Common myeloid progenitor, CD34-positive (primary cell): Measurements from ENCODE around the gene APMAP.
A peak's percentile ranks its signal among the peaks of the same experiment; 100 is the strongest.

Experiments
- CTCF ChIA-PET: fragments of 350-600 bp; sonication (Branson Sonifier 250); formaldehyde crosslinking; loops from one replicate; lab custom pipeline; 2021; ENCODE audit warnings: antibody characterized with exemption; lab: Charles Lee
- POLR2A ChIA-PET: fragments of 350-600 bp; sonication (Branson Sonifier 250); formaldehyde crosslinking; loops from one replicate; lab custom pipeline; 2021; ENCODE audit warnings: antibody characterized with exemption; lab: Charles Lee
- DNase-seq, 3 donors: peaks; one replicate each; pipeline versions ENCODE4 v3.0.0 to v3.0.0-alpha.2; 2013
- H3K27ac ChIP-seq, 2 experiments: 1 replicate in 1 of 2; 2 replicates in 1 of 2; pipeline ENCODE4 v1.7.0; 2013; ENCODE audit warnings: inconsistent platforms in 2 of 2, low read length in 2 of 2, mild to moderate bottlenecking in 2 of 2, low read depth in 1 of 2, moderate library complexity in 1 of 2; ENCODE audit not compliant: severe bottlenecking in 2 of 2, insufficient read depth in 1 of 2, poor library complexity in 1 of 2
- H3K27me3 ChIP-seq, 5 experiments: replicated peaks in 2 of 5; 1 replicate in 3 of 5; 2 replicates in 2 of 5; pipeline versions ENCODE4 v1.6.1 to v1.7.0; 2013; ENCODE audit warnings: low read length in 4 of 5, mild to moderate bottlenecking in 2 of 5, moderate library complexity in 2 of 5, inconsistent platforms in 1 of 5; ENCODE audit not compliant: insufficient read depth in 5 of 5, control insufficient read depth in 4 of 5
- H3K36me3 ChIP-seq, 4 experiments: 1 replicate in 2 of 4; 2 replicates in 2 of 4; pipeline versions ENCODE4 v1.6.1 to v1.7.0; 2013; ENCODE audit warnings: low read length in 3 of 4, control low read depth in 1 of 4, mild to moderate bottlenecking in 1 of 4; ENCODE audit not compliant: control insufficient read depth in 4 of 4, insufficient read depth in 4 of 4
- H3K4me1 ChIP-seq, 4 experiments: 1 replicate in 3 of 4; 2 replicates in 1 of 4; pipeline versions ENCODE4 v1.6.1 to v1.7.1; 2013; ENCODE audit warnings: low read length in 3 of 4, mild to moderate bottlenecking in 3 of 4, control low read depth in 1 of 4, inconsistent platforms in 1 of 4, moderate library complexity in 1 of 4; ENCODE audit not compliant: control insufficient read depth in 4 of 4, insufficient read depth in 4 of 4; ENCODE audit errors: control extremely low read depth in 1 of 4
- H3K4me3 ChIP-seq, 7 experiments: 1 replicate in 4 of 7; 2 replicates in 3 of 7; pipeline versions ENCODE4 v1.5.1 to v1.7.0; 2013; ENCODE audit warnings: mild to moderate bottlenecking in 7 of 7, low read length in 6 of 7, moderate library complexity in 6 of 7, inconsistent platforms in 2 of 7, low read depth in 2 of 7, control low read depth in 1 of 7; ENCODE audit not compliant: insufficient read depth in 4 of 7, control insufficient read depth in 1 of 7; ENCODE audit errors: extremely low read depth in 1 of 7
- H3K9me3 ChIP-seq, 5 experiments: 1 replicate in 4 of 5; 2 replicates in 1 of 5; pipeline versions ENCODE4 v1.6.1 to v1.7.1; 2013; ENCODE audit warnings: low read length in 4 of 5, mild to moderate bottlenecking in 2 of 5, inconsistent platforms in 1 of 5, low read depth in 1 of 5, moderate library complexity in 1 of 5; ENCODE audit not compliant: control insufficient read depth in 4 of 5, insufficient read depth in 2 of 5; ENCODE audit errors: control extremely low read depth in 1 of 5
- WGBS: methylation state at CpG from one replicate; pipeline ENCODE4 v1.1.5; 2013; ENCODE audit not compliant: insufficient coverage; 5-methylcytosine and 5-hydroxymethylcytosine counted together

The APMAP gene

GRCh38 chr20:25037288-25038102 lies 44.9 kb upstream of the APMAP start:
- Histone ChIP-seq H3K4me3 (peak overlapping the region in 3 of 7 experiments; percentile 10 to 63 (median 11)), H3K27ac (peak overlapping the region in 1 of 2 experiments; percentile 59), H3K36me3 (peaks cover 0 to 9% (median 0%) of the 10 kb centered on the region in 4 experiments), H3K9me3 (no peaks in the 10 kb centered on the region), H3K4me1 (peaks cover 22 to 85% (median 76%) of the 10 kb centered on the region in 4 experiments), H3K27me3 (no peaks in the 10 kb centered on the region)
- POLR2A ChIA-PET = no interaction called here
- peak in 2 of 3 donors; percentile 30 to 46 for DNase-seq
- 76% methylated on average over 12 of the region's 15 CpGs for WGBS
- CTCF ChIA-PET = interaction anchor here (0.8 to 2.0 kb wide), 10 partner anchors 16 to 107 kb away, joined by 3 to 8 read pairs (median 3); partner anchors contain the start of gene ACSS1

GRCh38 chr20:25036331-25036936 lies 43.9 kb upstream of the APMAP start:
- POLR2A ChIA-PET = interaction anchor here (0.6 to 2.6 kb wide), 5 partner anchors 17 to 1801 kb away, joined by 3 to 22 read pairs (median 5); partner anchors contain the start of gene ACSS1
- H3K4me1 ChIP-seq = peaks cover 22 to 77% (median 70%) of the 10 kb centered on the region in 4 experiments
- CTCF ChIA-PET = interaction anchor here (0.8 to 2.0 kb wide), 4 partner anchors 19 to 38 kb away, joined by 3 to 8 read pairs (median 6); no protein-coding TSS in a partner anchor
- no peaks in the 10 kb centered on the region for H3K9me3 ChIP-seq
- H3K4me3 ChIP-seq = peak overlapping the region in 6 of 7 experiments; percentile 16 to 68 (median 48)
- peaks cover 0 to 4% (median 2%) of the 10 kb centered on the region in 4 experiments for H3K36me3 ChIP-seq
- H3K27me3 ChIP-seq = no peaks in the 10 kb centered on the region
- WGBS = 48% methylated on average over 2 of the region's 7 CpGs
- peak overlapping the region; percentile 29 to 62 for H3K27ac ChIP-seq
- peak in 2 of 3 donors; percentile 55 to 67 for DNase-seq

- CTCF ChIA-PET = interaction anchor here (0.8 to 2.0 kb wide), 4 partner anchors 19 to 38 kb away, joined by 3 to 8 read pairs (median 6); no protein-coding TSS in a partner anchor
- POLR2A ChIA-PET = interaction anchor here (0.7 to 2.6 kb wide), 3 partner anchors 18 to 1800 kb away, joined by 3 to 22 read pairs (median 5); partner anchors contain the start of gene ACSS1
- DNase-seq = peak in 2 of 3 donors; percentile 81 to 90
- H3K4me1 ChIP-seq = peaks cover 22 to 74% (median 70%) of the 10 kb centered on the region in 4 experiments
- peak overlapping the region; percentile 29 to 62 for H3K27ac ChIP-seq
- no peaks in the 10 kb centered on the region for H3K9me3 ChIP-seq
- peaks cover 0 to 4% (median 2%) of the 10 kb centered on the region in 4 experiments for H3K36me3 ChIP-seq
- no peaks in the 10 kb centered on the region for H3K27me3 ChIP-seq
- 0% methylated on average over 3 of the region's 4 CpGs for WGBS
- peak overlapping the region in 6 of 7 experiments; percentile 16 to 68 (median 48) for H3K4me3 ChIP-seq
Measured at GRCh38 chr20:25035921-25036320, 43.4 kb upstream of the APMAP start.

- POLR2A ChIA-PET = no interaction called here
- DNase-seq = no peak
- H3K27me3 ChIP-seq = no peaks in the 10 kb centered on the region
- peak overlapping the region in 1 of 2 experiments; percentile 58 for H3K27ac ChIP-seq
- H3K4me3 ChIP-seq = no peak overlapping the region
- CTCF ChIA-PET = interaction anchor here (1.0 to 3.9 kb wide), 11 partner anchors 10 to 39 kb away, joined by 3 to 37 read pairs (median 6); no protein-coding TSS in a partner anchor
- H3K9me3 ChIP-seq = no peaks in the 10 kb centered on the region
- H3K36me3 ChIP-seq = peaks cover 7 to 19% (median 9%) of the 10 kb centered on the region in 4 experiments
- WGBS = 100% methylated on average over 2 of the region's 3 CpGs
- H3K4me1 ChIP-seq = peaks cover 22 to 58% (median 53%) of the 10 kb centered on the region in 4 experiments
Measured at GRCh38 chr20:25033924-25034300, 41.4 kb upstream of the APMAP start.

DNA sequence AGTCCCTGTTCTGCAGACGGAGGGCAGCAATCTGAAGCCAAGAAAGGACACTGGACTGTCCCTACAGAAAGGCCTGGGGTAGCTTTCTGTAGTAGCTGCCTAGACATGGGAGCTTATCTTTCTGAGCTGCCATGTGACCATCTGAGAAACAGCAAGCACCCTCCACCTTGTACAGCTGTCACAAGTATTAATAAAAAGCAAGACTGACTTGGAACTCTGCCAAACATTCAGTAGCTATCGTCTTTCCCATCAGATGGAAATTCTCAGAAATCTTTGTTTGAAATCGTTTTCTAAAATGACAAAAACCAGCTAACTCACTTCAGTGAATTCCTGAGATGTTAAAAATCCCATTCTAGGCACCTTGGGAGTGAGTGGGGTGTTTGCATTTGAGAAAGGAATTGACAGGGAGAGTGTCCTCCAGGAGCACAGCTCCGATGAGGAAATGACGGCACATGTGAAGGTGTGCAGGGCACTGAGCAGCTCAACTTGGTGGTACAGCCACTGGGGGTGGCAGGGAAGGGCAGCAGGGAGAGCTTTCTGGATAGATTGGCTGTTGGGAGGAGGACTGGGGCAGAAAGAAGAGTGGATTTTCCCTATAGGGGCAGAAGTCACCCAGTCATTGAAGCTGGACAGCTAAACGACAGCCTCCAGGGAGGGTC lies 40.8 kb upstream of the APMAP start:
- ChIA-PET CTCF (interaction anchor here (1.0 to 3.9 kb wide), 12 partner anchors 9 to 38 kb away, joined by 3 to 37 read pairs (median 6); no protein-coding TSS in a partner anchor), POLR2A (no interaction called here)
- Histone ChIP-seq H3K27ac (peak overlapping the region in 1 of 2 experiments; percentile 58), H3K9me3 (no peaks in the 10 kb centered on the region), H3K36me3 (peaks cover 7 to 19% (median 9%) of the 10 kb centered on the region in 4 experiments), H3K4me1 (peaks cover 22 to 53% (median 48%) of the 10 kb centered on the region in 4 experiments), H3K4me3 (no peak overlapping the region), H3K27me3 (no peaks in the 10 kb centered on the region)
- no peak for DNase-seq
- WGBS = 79% methylated on average over 5 of the region's 6 CpGs

DNA sequence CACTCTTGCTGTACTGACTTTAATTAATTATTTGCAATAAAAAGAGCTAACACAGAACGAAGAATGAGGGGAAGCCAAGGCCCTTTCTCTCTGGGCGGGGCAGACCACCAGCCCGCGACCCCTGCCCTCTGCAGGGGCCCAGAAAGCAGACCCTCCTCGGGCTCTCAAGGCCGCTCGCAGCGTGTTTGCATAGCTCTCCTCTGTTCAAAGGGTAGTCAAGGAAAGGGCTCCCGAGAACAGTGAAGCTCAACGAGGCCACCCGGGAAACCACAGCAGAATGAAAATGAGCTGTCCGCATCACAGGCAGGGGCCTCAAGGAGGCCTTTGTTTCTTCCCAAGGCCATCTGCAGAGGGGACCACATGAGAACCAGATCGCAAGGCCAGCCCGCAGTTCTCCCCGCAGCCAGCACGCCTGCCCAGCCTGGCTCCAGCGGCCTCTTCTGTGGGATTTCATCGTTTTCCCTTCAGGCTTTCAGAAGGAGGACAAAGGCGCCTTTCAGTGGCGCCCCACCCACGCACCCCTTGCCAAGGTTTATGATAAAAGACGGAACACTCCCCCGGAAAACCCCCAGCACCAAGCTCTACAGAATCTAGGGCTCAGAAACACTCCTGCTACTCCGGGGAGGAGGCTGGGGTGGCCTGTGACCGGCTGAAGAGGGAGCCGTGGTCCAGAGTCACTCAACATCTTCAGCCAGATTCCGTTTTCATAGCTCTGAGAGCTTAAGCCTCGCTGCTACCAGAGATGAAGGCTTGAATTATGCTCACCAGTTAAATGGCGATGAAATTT lies 40.1 kb upstream of the APMAP start:
- peaks cover 7 to 19% (median 9%) of the 10 kb centered on the region in 4 experiments for H3K36me3 ChIP-seq
- H3K27ac ChIP-seq = peak overlapping the region in 1 of 2 experiments; percentile 16
- peaks cover 16 to 46% (median 41%) of the 10 kb centered on the region in 4 experiments for H3K4me1 ChIP-seq
- no peaks in the 10 kb centered on the region for H3K27me3 ChIP-seq
- no peak for DNase-seq
- ChIA-PET POLR2A (no interaction called here), CTCF (interaction anchor here (1.0 to 3.9 kb wide), 9 partner anchors 8 to 33 kb away, joined by 3 to 37 read pairs (median 6); no protein-coding TSS in a partner anchor)
- H3K4me3 ChIP-seq = no peak overlapping the region
- H3K9me3 ChIP-seq = no peaks in the 10 kb centered on the region
- 95% methylated on average over 29 of the region's 29 CpGs for WGBS
